Hepatocyte (in vitro differentiated cells): ENCODE data around the gene ZC4H2. TPM values are rescaled to one million over a fixed set of nuclear protein-coding genes. Genes with fewer than 3 reads are reported as not detected.
"Not testable (repeated sequence)": the region's sequence is repeated elsewhere in the genome, so short reads cannot be mapped to it uniquely, and the experiment has no call there.

Experiments used
- DNase-seq: peaks from one replicate; pipeline ENCODE4 v3.0.0-alpha.2; 2016; ENCODE audit warnings: low spot score
- H2AFZ ChIP-seq: fragments of 200-600 bp; sonication (generic); 2 replicates; pipeline ENCODE4 v1.6.0; 2016; ENCODE audit warnings: antibody characterized with exemption, mild to moderate bottlenecking
- H3K27ac ChIP-seq: fragments of 200-600 bp; sonication (generic); 2 replicates; pipeline ENCODE4 v1.5.1; 2016; ENCODE audit warnings: mild to moderate bottlenecking
- H3K27me3 ChIP-seq: fragments of 200-600 bp; sonication (generic); 2 replicates; pipeline ENCODE4 v1.6.1; 2016
- H3K36me3 ChIP-seq: fragments of 200-600 bp; sonication (generic); replicated peaks from 2 replicates; pipeline ENCODE4 v1.5.1; 2016; ENCODE audit warnings: low read depth; ENCODE audit not compliant: insufficient read depth
- H3K4me1 ChIP-seq: fragments of 200-600 bp; sonication (generic); 2 replicates; pipeline ENCODE4 v1.5.1; 2016; ENCODE audit warnings: mild to moderate bottlenecking, moderate library complexity; ENCODE audit not compliant: insufficient read depth
- H3K4me2 ChIP-seq: fragments of 200-600 bp; sonication (generic); 2 replicates; pipeline ENCODE4 v1.6.0; 2016
- H3K4me3 ChIP-seq: fragments of 200-600 bp; sonication (generic); 2 replicates; pipeline ENCODE4 v1.5.1; 2016; ENCODE audit warnings: mild to moderate bottlenecking
- H3K79me2 ChIP-seq: fragments of 200-600 bp; sonication (generic); 2 replicates; pipeline ENCODE4 v1.6.0; 2017; ENCODE audit warnings: mild to moderate bottlenecking
- H3K9me2 ChIP-seq: fragments of 200-600 bp; sonication (generic); replicated peaks from 2 replicates; pipeline ENCODE4 v1.6.0; 2017; ENCODE audit warnings: mild to moderate bottlenecking; ENCODE audit not compliant: insufficient read depth
- H3K9me3 ChIP-seq: fragments of 200-600 bp; sonication (generic); 2 replicates; pipeline ENCODE4 v1.5.1; 2016; ENCODE audit warnings: low read depth, mild to moderate bottlenecking
- H4K20me1 ChIP-seq: fragments of 200-600 bp; sonication (generic); 2 replicates; pipeline ENCODE4 v1.6.0; 2016; ENCODE audit warnings: mild to moderate bottlenecking; ENCODE audit not compliant: insufficient read depth, poor library complexity, severe bottlenecking
- EZH2 ChIP-seq: fragments of 200-600 bp; sonication (generic); IDR thresholded peaks from 2 replicates; pipeline ENCODE4 v1.6.1; 2016; ENCODE audit warnings: antibody characterized with exemption, mild to moderate bottlenecking, borderline replicate concordance
- EZH2phosphoT487 ChIP-seq: fragments of 200-600 bp; sonication (generic); IDR thresholded peaks from one replicate; pipeline ENCODE4 v1.6.1; 2018; ENCODE audit warnings: antibody characterized with exemption, mild to moderate bottlenecking, low read depth, moderate library complexity; ENCODE audit not compliant: unreplicated experiment, severe bottlenecking
- WGBS: methylation state at CpG from one replicate; pipeline ENCODE4 v1.1.6; 2016; ENCODE audit warnings: low lambda C conversion rate; ENCODE audit errors: missing lambda C conversion rate; 5-methylcytosine and 5-hydroxymethylcytosine counted together
- polyA plus RNA-seq: library from polyadenylated mRNA; unstranded; fragments of >200 nt; fragmentation: Nextera tagmentation; extraction: Ambion mirVana; gene quantifications from 2 replicates; pipeline ENCODE4 v1.2.1, GENCODE V29; 2016
- total RNA-seq: library from RNA; depleted of rRNA; stranded (reverse); fragments of >200 nt; gene quantifications from 2 replicates; pipeline ENCODE4 v1.2.3, GENCODE V29; 2014
- TF ChIP-seq, protein P1 (sequence below): fragments of 200-600 bp; sonication (generic); IDR thresholded peaks from 2 replicates; pipeline ENCODE4 v1.5.1; 2016; ENCODE audit warnings: antibody characterized with exemption, mild to moderate bottlenecking; ENCODE audit not compliant: poor library complexity

ZC4H2 gene
- total and polyA plus RNA-seq, 2 experiments from 2014 or later: 10.4 TPM

DNA sequence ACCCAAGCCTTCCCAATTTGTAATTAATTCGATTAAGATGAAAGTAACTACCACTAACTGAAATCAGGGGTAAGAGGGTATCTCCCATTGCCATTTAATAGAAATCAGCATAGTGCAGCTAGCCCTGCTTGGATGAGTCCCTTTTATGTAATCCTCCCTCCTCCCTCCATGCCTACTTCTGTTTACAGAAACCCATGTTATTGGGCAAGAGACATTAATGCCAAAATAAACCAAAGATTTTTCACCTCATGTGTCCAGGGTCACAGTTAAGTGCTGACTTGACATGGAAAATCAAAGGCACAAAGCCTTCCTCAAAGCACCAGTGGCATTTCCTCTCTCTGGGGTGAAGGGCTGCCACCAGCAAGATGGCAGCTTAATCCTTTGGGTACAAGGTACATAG lies 50.8 kb downstream of the ZC4H2 start:
- no peaks in the 10 kb centered on the region for H3K4me1 ChIP-seq
- H3K27ac ChIP-seq: no peak overlapping the region
- no peaks in the 10 kb centered on the region for H3K79me2 ChIP-seq
- no peaks in the 10 kb centered on the region for H3K9me2 ChIP-seq
- TF ChIP-seq EZH2 (no peak), EZH2phosphoT487 (no peak)
- TF ChIP-seq, protein P1, sequence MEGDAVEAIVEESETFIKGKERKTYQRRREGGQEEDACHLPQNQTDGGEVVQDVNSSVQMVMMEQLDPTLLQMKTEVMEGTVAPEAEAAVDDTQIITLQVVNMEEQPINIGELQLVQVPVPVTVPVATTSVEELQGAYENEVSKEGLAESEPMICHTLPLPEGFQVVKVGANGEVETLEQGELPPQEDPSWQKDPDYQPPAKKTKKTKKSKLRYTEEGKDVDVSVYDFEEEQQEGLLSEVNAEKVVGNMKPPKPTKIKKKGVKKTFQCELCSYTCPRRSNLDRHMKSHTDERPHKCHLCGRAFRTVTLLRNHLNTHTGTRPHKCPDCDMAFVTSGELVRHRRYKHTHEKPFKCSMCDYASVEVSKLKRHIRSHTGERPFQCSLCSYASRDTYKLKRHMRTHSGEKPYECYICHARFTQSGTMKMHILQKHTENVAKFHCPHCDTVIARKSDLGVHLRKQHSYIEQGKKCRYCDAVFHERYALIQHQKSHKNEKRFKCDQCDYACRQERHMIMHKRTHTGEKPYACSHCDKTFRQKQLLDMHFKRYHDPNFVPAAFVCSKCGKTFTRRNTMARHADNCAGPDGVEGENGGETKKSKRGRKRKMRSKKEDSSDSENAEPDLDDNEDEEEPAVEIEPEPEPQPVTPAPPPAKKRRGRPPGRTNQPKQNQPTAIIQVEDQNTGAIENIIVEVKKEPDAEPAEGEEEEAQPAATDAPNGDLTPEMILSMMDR: no peak
- H2AFZ ChIP-seq: no peak overlapping the region
- no peaks in the 10 kb centered on the region for H3K36me3 ChIP-seq
- no peak overlapping the region for H3K4me3 ChIP-seq
- no peak overlapping the region for H3K4me2 ChIP-seq
- H4K20me1 ChIP-seq: no peaks in the 10 kb centered on the region
- peaks cover 2% of the 10 kb centered on the region for H3K9me3 ChIP-seq
- whole genome bisulfite sequencing: 50% methylated on average over 1 of the region's 1 CpG
- no peaks in the 10 kb centered on the region for H3K27me3 ChIP-seq
- no peak for DNase-seq

GRCh38 chrX:64908121-64908520 lies 68.1 kb downstream of the ZC4H2 start:
- DNase-seq: no peak
- 69% methylated on average over 5 of the region's 5 CpGs for WGBS
- Histone ChIP-seq H3K9me2 (no peaks in the 10 kb centered on the region), H3K27me3 (no peaks in the 10 kb centered on the region), H2AFZ (no peak overlapping the region), H3K27ac (no peak overlapping the region), H3K36me3 (no peaks in the 10 kb centered on the region), H3K4me3 (no peak overlapping the region), H3K4me2 (no peak overlapping the region), H3K79me2 (no peaks in the 10 kb centered on the region), H3K4me1 (no peaks in the 10 kb centered on the region), H4K20me1 (no peaks in the 10 kb centered on the region), H3K9me3 (peaks cover 7% of the 10 kb centered on the region)
- no peak for TF ChIP-seq EZH2
- TF ChIP-seq, protein P1: no peak
- no peak for TF ChIP-seq EZH2phosphoT487

- TF ChIP-seq EZH2phosphoT487 (no peak), EZH2 (no peak)
- TF ChIP-seq, protein P1: peak; percentile 57
- H3K79me2 ChIP-seq: no peaks in the 10 kb centered on the region
- no peaks in the 10 kb centered on the region for H3K27me3 ChIP-seq
- 85% methylated on average over 10 of the region's 10 CpGs for WGBS
- H3K4me3 ChIP-seq: no peak overlapping the region
- no peaks in the 10 kb centered on the region for H4K20me1 ChIP-seq
- no peaks in the 10 kb centered on the region for H3K9me3 ChIP-seq
- no peak overlapping the region for H2AFZ ChIP-seq
- no peaks in the 10 kb centered on the region for H3K36me3 ChIP-seq
- H3K4me2 ChIP-seq: no peak overlapping the region
- DNase-seq: peak; percentile 44
- H3K4me1 ChIP-seq: no peaks in the 10 kb centered on the region
- no peaks in the 10 kb centered on the region for H3K9me2 ChIP-seq
- no peak overlapping the region for H3K27ac ChIP-seq
Observed at GRCh38 chrX:64894454-64895038, 81.7 kb downstream of the ZC4H2 start.

GRCh38 chrX:64885850-64886249 lies 90.4 kb downstream of the ZC4H2 start:
- no peak overlapping the region for H3K4me2 ChIP-seq
- H3K9me3 ChIP-seq: no peaks in the 10 kb centered on the region
- TF ChIP-seq, protein P1: peak; percentile 11
- TF ChIP-seq EZH2phosphoT487 (no peak), EZH2 (no peak)
- no peaks in the 10 kb centered on the region for H4K20me1 ChIP-seq
- no peaks in the 10 kb centered on the region for H3K4me1 ChIP-seq
- no peak for DNase-seq
- H3K9me2 ChIP-seq: no peaks in the 10 kb centered on the region
- no peaks in the 10 kb centered on the region for H3K36me3 ChIP-seq
- no peaks in the 10 kb centered on the region for H3K27me3 ChIP-seq
- H3K27ac ChIP-seq: no peak overlapping the region
- H3K4me3 ChIP-seq: no peak overlapping the region
- H3K79me2 ChIP-seq: no peaks in the 10 kb centered on the region
- H2AFZ ChIP-seq: no peak overlapping the region

DNA sequence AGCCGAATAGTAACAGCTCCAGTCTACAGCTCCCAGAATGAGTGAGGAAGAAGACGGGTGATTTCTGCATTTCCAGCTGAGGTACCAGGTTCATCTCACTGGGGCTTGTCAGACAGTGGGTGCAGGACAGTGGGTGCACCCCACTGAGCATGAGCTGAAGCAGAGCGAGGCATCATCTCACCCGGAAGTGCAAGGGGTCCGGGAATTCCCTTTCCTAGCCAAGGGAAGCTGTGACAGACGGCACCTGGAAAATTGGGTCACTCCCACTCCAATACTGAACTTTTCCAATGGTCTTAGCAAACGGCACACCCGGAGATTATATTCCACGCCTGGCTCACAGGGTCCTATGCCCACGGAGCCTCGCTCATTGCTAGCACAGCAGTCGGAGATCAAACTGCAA lies 97.5 kb downstream of the ZC4H2 start:
- not testable (repeated sequence) for H3K79me2 ChIP-seq, H3K9me3 ChIP-seq, H3K9me2 ChIP-seq, H3K4me2 ChIP-seq, H2AFZ ChIP-seq, H3K27ac ChIP-seq, H3K4me1 ChIP-seq, H3K4me3 ChIP-seq, H3K27me3 ChIP-seq, H3K36me3 ChIP-seq, DNase-seq, H4K20me1 ChIP-seq
- 87% methylated on average over 12 of the region's 12 CpGs for WGBS
